Medulla oblongata (tissue), 1 donor: Measurements from ENCODE around the gene RBM5.
"Not testable (repeated sequence)": the region's sequence is repeated elsewhere in the genome, so short reads cannot be mapped to it uniquely, and the experiment has no call there.

Source experiments
- DNase-seq: peaks from one replicate; pipeline ENCODE4 v3.0.0-alpha.2; 2015; ENCODE audit errors: extremely low spot score

The RBM5 gene

DNA sequence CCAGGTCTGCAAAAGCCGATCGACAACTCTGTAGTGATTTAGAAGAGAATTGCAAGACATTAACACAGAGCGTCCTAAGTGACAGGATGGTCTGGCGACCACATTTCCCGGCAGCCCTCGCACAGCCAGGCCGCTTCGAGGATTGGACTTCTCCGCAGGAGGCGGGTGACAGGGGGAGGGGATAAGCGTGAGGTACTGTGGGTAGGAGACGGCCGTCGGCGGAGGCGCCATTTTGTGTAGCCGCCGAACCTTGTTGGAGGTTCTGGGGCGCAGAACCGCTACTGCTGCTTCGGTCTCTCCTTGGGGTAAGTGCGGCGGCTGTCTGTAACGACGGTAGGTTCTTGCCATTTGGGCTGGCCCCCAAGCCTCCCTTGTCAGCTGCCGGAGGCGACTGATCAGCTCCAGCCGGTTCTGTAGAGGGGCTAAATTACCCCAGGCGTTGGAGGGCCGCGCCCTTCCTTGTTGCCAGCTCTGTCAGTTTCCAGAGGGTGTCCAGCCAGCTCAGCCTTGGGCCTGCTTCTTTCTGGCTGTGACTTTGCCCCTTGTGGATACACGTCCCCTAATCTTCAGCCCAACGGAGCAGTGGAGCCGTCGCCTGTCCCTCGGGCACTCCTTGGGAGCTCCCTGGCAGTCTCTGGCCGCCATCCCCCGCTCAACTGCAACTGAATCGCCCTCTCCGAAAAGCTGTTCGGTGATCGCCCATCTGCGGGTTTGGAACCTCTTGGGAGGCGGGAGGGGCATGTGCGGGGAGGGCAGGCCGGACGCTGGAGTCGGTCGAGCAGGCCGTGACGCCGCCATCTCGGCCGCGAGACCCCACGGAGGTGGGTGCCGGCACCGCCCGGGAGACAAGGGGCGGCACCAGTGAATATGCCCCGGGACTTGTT lies at the start of gene RBM5:
TSS of gene RBM5 (plus strand) at position 195 of the 884 bp plus-strand sequence. CDS start 1,516 bp downstream, outside the sequence.
- DNase-seq = peak; percentile 95

- DNase-seq = no peak
Measured at GRCh38 chr3:50044976-50045375, 43.7 kb upstream of the RBM5 start.

GRCh38 chr3:50047426-50047825 lies 41.3 kb upstream of the RBM5 start:
- no peak for DNase-seq

DNA sequence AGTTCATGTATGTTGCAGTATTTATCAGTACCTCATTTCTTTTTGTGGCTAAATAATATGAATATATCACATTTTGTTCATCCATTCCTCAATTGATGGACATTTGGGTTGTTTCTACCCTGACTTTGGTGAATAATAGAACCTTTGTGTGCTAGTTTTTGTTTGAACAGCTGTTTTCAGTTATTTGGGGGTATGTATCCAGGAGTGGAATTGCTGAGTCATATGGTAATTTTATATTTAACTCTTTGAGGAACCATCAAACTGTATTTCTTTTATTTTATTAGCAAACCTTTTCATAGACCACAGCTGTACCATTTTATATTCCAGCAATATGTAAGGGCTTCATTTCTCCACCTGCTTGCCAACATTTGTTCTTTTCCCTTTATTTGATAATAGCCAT lies 38.4 kb upstream of the RBM5 start:
- no peak for DNase-seq

DNA sequence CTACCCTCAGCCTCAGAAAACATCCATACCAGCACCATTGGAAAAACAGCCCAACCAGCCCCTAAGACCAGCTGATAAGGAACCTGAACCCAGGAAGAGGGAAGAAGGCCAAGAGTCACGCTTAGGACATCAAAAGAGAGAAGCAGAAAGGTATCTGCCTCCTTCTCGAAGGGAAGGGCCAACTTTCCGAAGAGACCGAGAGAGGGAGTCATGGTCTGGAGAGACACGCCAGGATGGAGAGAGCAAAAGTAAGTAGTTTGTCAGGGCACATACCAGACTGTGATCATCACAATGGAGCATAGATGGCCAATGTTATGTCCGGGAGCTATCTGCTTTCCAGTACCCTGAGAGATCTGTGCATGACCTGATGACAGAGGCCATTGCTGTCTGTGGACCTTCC lies 31.0 kb upstream of the RBM5 start:
- DNase-seq = no peak

DNA sequence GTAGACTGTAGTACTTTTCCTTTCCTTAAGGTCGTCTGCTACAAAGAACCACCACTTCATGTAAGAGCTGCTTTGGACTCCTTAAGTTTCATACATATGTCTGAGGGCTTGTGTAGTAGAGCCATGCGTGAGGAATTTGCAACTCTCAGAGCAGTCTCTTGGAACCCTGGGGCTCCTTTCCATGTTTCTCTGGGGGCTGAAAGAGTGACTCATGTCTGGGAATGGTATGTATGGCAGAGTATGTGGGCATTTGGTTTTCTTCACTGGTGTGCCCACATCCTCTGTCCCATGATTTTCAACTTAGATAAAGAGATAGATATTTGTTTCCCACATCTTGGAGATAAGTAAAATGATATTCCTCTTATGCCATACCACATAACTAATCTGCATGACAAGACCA lies 20.6 kb upstream of the RBM5 start:
- no peak for DNase-seq

DNA sequence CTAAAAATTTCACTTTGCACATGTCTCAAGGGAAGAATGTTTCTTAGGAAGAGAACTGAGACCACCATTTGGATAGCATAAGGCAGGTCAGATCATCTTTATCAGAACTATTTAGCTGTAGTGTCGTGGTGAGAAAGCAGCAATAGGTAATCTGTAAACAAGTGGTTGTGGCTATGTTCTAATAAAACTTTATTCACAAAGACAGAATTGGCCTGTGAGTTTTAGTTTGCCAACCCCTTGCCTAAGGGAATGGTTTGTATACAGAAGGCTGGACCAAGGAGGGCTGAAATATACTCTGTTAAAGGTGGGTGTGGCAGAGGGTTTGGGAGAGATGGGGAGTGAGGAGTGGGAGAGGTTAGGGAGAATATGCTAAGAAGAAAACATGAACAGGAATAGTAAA lies 10.6 kb upstream of the RBM5 start:
- DNase-seq = no peak

DNA sequence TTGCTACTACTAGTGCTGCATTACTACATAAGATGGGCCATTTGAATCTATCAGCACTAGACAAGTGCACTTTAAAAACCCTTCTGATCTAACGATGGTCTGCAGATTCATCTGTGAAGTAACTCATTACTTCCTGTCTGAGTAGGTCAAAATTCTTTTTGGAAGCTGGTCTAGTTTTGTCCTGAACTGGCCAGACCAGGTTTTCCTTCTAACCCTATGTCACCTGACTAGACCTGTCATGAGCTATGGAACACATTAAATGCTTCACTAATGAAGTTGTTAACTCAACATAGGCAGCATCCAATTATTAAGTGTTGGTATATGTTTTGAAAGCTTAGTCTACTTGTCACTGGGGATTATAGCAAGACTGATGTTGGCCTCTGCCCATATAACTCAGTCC lies 10.1 kb upstream of the RBM5 start:
- no peak for DNase-seq

GRCh38 chr3:50084951-50085350 lies 3.8 kb upstream of the RBM5 start:
- not testable (repeated sequence) for DNase-seq

DNA sequence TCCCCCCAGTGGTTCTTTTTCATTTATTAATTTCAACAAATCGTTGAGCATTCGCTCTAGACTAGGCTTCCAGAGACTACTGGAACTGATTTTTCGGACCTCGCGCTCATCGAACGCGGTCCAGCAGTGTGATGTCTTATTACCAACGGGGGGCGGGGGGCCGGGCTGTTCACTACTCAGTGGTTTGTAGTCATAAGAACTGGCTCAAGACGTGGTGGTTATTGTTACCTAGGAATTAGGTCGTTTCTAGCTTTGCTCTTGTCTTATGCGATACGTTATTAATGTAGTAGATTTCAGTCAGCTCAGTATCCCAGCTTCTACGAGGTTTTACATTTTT lies 858 bp downstream of the RBM5 start:
- peak; percentile 16 for DNase-seq

DNA sequence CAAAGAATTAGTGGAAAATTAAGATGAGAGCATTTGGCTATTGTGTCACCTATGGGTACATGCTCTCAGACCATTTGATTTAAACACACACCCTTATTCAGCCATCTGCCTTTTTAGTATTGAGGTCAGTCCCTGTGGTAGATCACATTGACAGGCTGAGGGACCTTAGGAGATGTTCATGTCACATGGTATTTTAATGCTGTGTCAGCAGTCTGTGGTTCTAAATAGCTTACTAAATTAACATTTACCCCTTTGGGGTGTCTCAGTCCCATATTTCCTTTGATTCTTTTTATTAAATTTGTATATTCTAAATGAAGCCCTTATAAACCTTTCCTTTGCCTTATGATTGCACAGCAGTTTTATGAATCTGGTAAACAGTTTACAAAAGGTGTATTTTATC lies 2.3 kb downstream of the RBM5 start:
- DNase-seq = no peak

- no peak for DNase-seq
Measured at GRCh38 chr3:50095352-50095998, 6.8 kb downstream of the RBM5 start.

- no peak for DNase-seq
Measured at GRCh38 chr3:50100386-50100785, 11.7 kb downstream of the RBM5 start.

GRCh38 chr3:50100956-50101845 lies 12.5 kb downstream of the RBM5 start:
- no peak for DNase-seq

- DNase-seq = no peak
Measured at GRCh38 chr3:50102558-50102957, 13.8 kb downstream of the RBM5 start.

GRCh38 chr3:50111757-50112156 lies 23.0 kb downstream of the RBM5 start:
- no peak for DNase-seq

DNA sequence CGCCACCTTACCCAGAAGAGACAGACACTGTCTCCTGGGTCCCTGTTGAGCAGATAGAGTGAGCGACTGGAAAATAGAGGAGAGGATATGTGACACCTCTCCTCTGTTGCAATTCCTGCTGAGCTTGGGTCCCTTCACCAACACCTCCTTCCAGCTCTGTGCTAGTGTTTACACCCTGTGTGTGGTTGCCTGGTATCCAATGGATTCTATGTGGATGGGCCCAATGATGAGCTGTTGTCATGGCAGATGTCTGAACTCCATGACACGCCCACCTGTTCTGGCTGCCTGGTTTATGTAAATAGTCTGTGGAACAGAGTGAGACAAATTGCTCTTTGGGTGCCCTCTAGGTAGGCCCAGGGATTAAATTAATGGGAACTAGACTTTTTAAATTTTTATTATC lies 23.7 kb downstream of the RBM5 start:
- no peak for DNase-seq

DNA sequence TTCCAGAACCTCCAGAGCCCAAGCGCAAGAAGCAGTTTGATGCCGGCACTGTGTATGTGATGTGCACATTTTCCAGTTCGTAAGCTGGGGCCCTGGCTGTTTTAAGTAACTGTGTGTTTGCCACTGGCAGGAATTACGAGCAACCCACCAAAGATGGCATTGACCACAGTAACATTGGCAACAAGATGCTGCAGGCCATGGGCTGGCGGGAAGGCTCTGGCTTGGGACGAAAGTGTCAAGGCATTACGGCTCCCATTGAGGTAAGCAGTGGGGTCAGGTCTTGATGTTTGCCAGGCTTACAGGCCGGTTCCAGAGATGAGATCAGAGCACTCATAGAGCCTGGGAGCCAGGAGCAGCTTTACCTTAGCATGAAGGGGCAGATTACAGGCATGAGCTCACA lies 28.4 kb downstream of the RBM5 start:
- DNase-seq = no peak

DNA sequence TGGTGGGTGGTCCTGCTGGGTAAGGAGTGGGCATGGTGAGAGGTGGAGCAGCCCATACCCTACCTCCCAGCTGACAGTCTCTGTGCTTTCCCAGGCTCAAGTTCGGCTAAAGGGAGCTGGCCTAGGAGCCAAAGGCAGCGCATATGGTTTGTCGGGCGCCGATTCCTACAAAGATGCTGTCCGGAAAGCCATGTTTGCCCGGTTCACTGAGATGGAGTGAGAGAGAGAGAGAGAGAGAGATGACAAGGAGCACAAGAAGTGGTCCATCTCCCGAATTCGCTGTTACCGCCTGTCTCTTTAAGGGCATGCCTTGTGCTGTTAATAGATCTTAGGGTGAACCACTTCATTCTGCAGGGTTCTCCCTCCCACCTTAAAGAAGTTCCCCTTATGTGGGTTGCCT lies 29.5 kb downstream of the RBM5 start:
- DNase-seq = no peak

DNA sequence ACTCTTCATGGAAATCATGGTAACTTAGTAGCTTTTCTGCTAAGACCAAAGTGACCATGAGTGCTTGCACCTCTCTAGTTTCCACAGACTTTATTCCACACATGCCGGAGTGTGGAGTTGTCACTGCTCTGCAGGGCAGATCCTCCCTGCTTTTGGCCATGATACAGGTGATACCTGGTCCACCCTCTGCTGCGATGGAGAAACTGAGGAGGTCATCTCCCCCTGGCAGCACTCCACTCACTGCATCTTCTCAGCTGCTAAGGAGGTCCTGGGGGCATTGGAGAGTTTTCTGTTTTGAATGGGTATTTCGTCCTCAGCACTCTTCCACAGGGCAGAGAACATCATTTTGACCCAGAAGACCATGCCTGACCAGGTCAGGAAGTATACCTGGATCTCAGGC lies 31.1 kb downstream of the RBM5 start:
- DNase-seq = no peak

GRCh38 chr3:50120364-50121071 lies 31.8 kb downstream of the RBM5 start:
- DNase-seq = no peak
